Right renal cortex interstitium (tissue), 3 donors: ENCODE measurements around the gene GCH1. TPM values are rescaled to one million over a fixed set of nuclear protein-coding genes. Genes with fewer than 3 reads are reported as not detected.
"Not testable (repeated sequence)": the region's sequence is repeated elsewhere in the genome, so short reads cannot be mapped to it uniquely, and the experiment has no call there.

Source experiments
- DNase-seq, 3 donors: peaks; one replicate each; pipeline ENCODE4 v3.0.0-alpha.2; 2013; ENCODE audit warnings: low read depth in 3 of 3, low spot score in 2 of 3
- polyA plus RNA-seq, 3 donors: library from polyadenylated mRNA; unstranded; fragments of 120-200 nt; gene quantifications; one replicate each; pipeline ENCODE4 v1.2.1, GENCODE V29; 2013; ENCODE audit not compliant: insufficient read length in 3 of 3

Gene GCH1
- polyA plus RNA-seq, 3 donors: 8.4 to 10.7 (median 9.3) TPM

DNA sequence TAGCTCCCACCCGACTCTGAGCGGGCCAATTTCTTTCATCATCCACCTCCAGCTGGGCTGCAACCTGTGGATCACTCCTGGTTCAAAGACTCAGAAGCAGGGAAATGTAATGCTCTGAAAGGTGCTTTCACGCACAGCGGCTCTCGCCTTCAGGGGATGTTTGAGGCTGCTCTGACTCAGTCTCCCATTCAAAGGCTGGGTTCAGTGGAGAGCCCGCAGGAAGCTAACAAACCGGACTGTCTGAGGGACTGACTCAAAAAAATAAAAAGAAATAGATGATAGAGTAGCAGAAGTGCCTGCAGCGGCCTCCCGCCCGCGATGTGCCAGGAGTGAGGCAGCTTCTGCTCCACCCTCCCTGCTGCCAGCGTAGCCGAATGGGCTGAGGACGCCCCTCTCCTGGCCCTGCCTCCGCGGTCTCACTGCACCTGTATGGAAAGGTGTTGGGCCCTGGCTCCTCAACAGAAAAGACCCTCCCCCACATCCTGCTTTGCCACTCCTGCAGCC lies 98.0 kb downstream of the GCH1 start:
- DNase-seq: no peak

DNA sequence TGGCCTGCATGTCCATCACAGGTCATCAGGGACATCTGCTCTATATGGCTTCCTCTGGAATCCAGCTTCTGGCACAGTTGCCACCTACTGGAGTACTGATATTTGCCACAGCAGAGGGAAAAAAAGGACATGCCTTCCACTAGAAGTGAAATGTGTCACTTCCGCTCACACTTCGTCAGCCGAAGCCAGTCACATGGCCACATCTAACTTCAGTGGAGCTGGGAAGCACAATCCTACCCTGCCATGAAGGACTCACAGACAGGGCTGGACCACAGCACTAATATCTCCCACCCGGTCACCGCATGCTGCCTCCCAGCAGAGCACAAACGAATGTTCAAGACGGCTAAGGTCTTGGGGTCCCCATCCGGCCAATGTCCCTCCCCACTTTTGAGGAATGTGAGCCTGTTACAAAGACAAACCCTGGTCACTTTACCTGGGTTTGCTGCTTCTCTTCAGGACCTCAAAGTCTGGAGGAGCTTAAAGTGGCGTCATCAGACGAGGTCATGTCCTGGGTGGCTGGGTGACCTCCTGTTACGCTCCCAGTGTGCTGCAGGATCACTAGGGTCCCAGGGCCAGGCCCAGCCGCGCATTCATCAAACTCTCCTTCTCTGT lies 98.6 kb downstream of the GCH1 start:
- DNase-seq: no peak

DNA sequence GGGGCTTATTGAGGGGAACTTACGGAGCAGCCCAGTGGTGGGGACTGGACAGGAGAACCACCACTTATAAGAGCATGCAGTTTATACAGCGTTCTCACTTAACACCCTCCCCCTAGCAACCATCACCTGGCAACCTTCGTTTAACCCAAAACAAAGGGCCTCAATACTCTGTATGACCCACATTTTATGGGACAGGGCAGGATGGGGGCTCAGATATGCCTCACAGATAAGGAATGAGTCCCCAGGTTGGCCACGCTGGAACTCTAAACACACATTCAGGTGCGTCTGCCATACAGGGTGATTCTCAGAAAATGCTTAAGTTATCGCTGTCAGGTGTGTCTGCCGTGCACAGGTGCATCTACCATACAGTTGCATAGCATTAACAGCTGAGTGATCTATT lies 99.2 kb downstream of the GCH1 start:
- DNase-seq: no peak

DNA sequence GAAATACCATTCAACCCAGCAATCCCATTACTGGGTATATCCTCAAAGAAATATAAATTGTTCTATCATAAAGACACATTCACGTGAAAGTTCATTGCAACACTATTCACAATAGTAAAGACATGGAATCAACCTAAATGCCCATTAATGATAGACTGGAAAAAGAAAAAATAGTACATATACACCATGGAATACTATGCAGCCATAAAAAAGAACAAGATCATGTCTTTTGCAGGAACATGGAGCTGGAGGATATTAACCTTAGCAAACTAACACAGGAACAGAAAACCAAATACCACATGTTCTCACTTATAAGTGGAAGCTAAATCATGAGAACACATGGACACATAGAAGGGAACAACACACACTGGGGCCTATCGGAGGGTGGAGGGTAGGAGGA lies 101.1 kb downstream of the GCH1 start:
- not testable (repeated sequence) for DNase-seq

DNA sequence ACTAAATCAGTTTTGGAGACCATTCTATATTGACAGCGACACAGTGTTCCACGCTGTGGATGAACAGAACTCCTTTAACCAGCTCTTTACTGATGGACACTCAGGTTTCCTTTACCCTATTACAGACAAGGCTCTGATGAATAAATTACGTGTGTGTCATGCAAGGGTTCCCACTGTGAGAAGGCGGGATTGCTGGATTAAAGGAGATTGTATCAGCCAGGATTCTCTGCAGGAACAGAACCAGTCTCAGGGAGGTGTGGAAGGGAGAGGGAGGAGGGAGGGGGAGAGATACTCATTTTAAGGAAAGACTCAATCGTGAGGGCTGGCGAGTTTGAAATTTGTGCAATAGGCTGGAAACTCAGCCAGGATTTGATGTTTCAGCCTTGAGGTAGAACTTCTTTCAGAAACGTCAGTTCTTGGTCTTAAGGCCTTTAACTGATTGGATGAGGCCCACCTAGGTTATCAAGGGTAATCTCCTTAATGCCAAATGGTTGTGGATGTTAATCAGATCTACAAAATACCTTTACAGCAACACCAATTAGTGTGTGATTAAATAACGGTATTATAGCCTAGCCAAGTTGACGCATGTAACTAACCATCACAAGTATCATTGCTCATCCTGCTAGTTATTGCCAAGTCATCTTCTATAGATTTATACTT lies 104.0 kb downstream of the GCH1 start:
- DNase-seq: no peak

DNA sequence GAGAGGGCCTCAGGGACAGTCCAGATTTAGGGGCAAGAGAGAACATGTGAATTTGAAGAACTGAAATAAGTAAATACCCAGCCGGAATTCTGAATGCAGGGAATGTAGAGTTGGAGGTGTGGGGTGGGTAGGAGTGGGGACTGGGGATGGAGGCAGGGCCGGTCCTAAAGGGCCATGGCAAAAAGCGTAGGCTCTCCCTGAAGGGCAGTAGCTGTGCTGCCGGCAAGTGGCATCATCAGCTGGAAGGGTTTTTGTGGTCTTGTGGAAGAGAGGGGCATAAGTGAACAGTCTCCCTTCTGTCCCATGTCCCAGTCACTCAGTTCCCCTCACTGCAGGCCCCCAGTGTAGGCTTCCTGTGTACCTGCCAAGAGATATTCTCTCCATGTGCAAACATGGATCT lies 104.6 kb downstream of the GCH1 start:
- DNase-seq: no peak

DNA sequence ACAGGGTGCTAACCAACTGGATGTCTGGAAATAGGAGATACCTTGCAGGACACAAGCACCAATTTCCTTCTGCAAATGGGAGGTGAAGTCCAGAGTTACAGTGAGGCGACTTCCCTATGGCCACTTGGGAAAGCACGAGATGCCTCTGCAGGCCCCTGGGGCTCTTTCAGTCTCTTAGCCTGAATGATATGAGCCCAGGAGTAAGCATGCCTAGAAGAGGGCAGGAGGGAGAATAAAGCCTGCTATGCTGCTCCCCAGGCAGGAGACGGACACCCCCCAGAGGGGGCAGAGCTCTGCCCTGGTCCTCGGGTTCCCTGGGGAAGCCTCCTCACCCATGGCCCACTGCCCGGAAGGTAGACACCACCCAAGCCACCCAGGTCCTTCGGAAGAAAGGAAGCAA lies 105.1 kb downstream of the GCH1 start:
- DNase-seq: no peak

DNA sequence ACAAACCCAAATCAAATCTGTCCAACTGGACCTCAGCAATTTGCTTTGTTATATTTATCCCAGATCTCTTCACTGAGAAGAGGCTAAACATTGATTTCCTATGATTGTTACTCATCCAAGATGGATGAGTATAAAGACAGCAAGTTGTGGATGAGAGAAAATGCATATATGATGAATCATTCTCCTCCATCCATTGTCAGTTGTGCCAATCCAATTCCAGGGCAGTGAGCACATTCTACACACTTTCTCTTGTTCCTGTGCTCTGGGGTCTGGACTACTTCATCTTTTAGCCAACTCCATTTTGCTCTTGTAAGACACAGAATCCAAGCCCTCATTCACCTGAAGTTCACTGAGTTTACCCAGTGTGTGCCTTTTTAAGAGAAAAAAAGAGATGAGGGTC lies 105.7 kb downstream of the GCH1 start:
- no peak for DNase-seq

DNA sequence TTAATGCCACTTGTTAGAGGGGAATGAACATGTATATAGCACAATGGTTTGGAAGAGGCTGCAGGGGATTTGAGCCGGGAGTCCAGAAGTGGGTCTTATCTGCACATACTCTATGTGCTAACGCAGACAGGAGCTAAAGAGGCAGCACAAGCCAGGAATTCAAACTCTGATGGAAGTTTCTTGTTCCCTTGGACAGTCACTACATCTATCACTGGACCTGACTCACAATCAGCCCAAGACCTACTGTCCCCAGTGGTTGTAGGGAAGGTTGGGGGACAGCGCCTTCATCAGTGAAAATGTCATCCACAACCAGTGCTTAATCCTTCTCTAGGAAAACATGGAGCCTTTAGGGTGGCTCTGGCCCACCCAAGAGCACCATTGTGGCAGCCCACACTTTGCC lies 107.8 kb downstream of the GCH1 start:
- DNase-seq: no peak

DNA sequence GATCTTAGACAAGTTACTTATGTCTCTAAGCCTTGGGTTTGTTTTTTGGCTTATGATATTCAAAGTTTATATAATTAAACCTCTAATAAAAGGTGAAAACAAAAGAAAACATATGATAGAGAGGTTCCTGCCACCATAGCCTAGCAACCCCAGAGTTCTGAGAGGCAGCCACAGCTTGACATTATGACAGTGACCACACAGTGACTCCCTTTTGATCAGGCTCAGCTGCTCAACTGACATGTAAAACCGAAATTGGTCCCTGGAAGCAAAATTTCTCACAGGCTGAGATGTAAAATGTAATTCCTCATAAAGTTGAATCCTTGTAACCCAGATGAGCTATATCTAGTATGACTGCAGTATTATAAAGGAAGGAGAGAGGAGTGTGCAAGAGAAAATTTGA lies 108.5 kb downstream of the GCH1 start:
- no peak for DNase-seq

DNA sequence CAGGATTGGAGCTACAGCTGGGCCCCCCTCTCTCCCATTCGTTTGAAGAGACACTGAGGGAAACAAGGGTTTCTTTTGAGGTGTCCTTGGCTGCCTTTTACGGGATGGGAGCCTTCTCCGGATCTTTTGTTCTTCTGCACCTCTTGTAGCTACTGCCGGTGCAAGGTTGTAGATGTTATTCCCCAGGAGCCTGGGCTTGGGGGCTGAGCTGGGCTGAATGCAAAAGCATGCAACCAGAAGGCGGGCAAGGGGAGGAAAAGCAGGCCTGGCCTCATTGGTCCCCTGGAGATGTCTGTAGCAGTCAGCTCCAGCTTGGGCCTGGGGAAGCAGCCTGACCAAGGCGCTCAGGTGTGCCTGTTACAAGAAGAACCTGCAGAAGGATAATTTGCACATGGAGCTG lies 110.3 kb downstream of the GCH1 start:
- no peak for DNase-seq

Other genes starting within 250 kb of the GCH1 start
- gene WDHD1, start 124.3 kb upstream of the GCH1 start, polyA plus RNA-seq: 10 to 100 TPM; 18.5 to 21.3 (median 20.0) TPM
- 10 to 100 TPM; 17.4 to 19.4 (median 19.1) TPM for gene SOCS4, start 124.4 kb upstream of the GCH1 start, polyA plus RNA-seq
- gene MAPK1IP1L, start 148.8 kb upstream of the GCH1 start, polyA plus RNA-seq: 10 to 100 TPM; 89.7 to 94.3 (median 90.9) TPM
- gene LGALS3, start 226.4 kb upstream of the GCH1 start, polyA plus RNA-seq: 10 to 100 TPM; 16.8 to 22.8 (median 18.1) TPM